PC-9 (cell line): ENCODE measurements around the gene SLC6A18.

Experiments
- CTCF ChIP-seq: fragments of 200-600 bp; sonication (generic); conservative IDR thresholded peaks from 2 replicates; pipeline ENCODE4 v1.6.1; 2017; ENCODE audit warnings: mixed run types, antibody characterized with exemption, mild to moderate bottlenecking, moderate library complexity
- EZH2 ChIP-seq: fragments of 200-600 bp; sonication (generic); IDR thresholded peaks from 2 replicates; pipeline ENCODE4 v1.8.0; 2017; ENCODE audit warnings: antibody characterized with exemption, low read depth

GRCh38 chr5:1219098-1219767, 5.9 kb upstream of the SLC6A18 start:
- TF ChIP-seq EZH2 (peak; percentile 79; the same call in 1 of the 2 replicates), CTCF (no peak)
